WERI-Rb-1 (cell line): Measurements from ENCODE around the gene SHC2.
"Not testable (repeated sequence)": the region's sequence is repeated elsewhere in the genome, so short reads cannot be mapped to it uniquely, and the experiment has no call there.

Experiments
- DNase-seq: peaks from one replicate; pipeline ENCODE4 v3.0.0-alpha.2; 2020
- H3K27ac ChIP-seq: fragments of 250-450 bp; sonication (Bioruptor Pico); 2 replicates; pipeline ENCODE4 v1.5.1; 2020; ENCODE audit warnings: mild to moderate bottlenecking, moderate library complexity
- H3K27me3 ChIP-seq: fragments of 250-450 bp; sonication (Bioruptor Pico); 2 replicates; pipeline ENCODE4 v1.5.1; 2021; ENCODE audit warnings: mild to moderate bottlenecking, low read depth, moderate library complexity; ENCODE audit not compliant: insufficient read depth, severe bottlenecking
- H3K36me3 ChIP-seq: fragments of 250-450 bp; sonication (Bioruptor Pico); 2 replicates; pipeline ENCODE4 v1.5.1; 2020; ENCODE audit warnings: mild to moderate bottlenecking, moderate library complexity
- H3K4me3 ChIP-seq: 2 replicates; pipeline ENCODE4 v1.5.1; 2011; ENCODE audit warnings: low read depth, mild to moderate bottlenecking, control low read depth, low read length
- H3K9me3 ChIP-seq: fragments of 250-450 bp; sonication (Bioruptor Pico); 2 replicates; pipeline ENCODE4 v1.5.1; 2021; ENCODE audit warnings: mild to moderate bottlenecking, moderate library complexity; ENCODE audit not compliant: severe bottlenecking
- CTCF ChIP-seq: IDR thresholded peaks from 2 replicates; pipeline ENCODE4 v1.5.1; 2011; ENCODE audit warnings: low read depth, mild to moderate bottlenecking, control low read depth, inconsistent platforms, low read length

Gene SHC2

GRCh38 chr19:482186-483041, 21.6 kb upstream of the SHC2 start:
- DNase-seq, result no peak
- Histone ChIP-seq H3K27me3 (peaks cover 3% of the 10 kb centered on the region), H3K4me3 (no peak overlapping the region), H3K9me3 (no peaks in the 10 kb centered on the region), H3K27ac (no peak overlapping the region), H3K36me3 (no peaks in the 10 kb centered on the region)
- no peak for TF ChIP-seq CTCF

GRCh38 chr19:481100-481499, 20.3 kb upstream of the SHC2 start:
- not testable (repeated sequence) for DNase-seq, H3K27ac ChIP-seq, H3K27me3 ChIP-seq, H3K4me3 ChIP-seq, H3K9me3 ChIP-seq, H3K36me3 ChIP-seq

- Histone ChIP-seq H3K4me3 (no peak overlapping the region), H3K27ac (peak overlapping the region; percentile 16; the same call in 1 of the 2 replicates), H3K36me3 (no peaks in the 10 kb centered on the region), H3K27me3 (no peaks in the 10 kb centered on the region), H3K9me3 (no peaks in the 10 kb centered on the region)
- TF ChIP-seq CTCF, result peak; percentile 89
- peak; percentile 85 for DNase-seq
Measured at GRCh38 chr19:480016-480855, 19.4 kb upstream of the SHC2 start.

GRCh38 chr19:478976-479375, 18.1 kb upstream of the SHC2 start:
- DNase-seq, result no peak
- TF ChIP-seq CTCF, result no peak
- H3K9me3 ChIP-seq, result no peaks in the 10 kb centered on the region
- H3K4me3 ChIP-seq, result no peak overlapping the region
- no peaks in the 10 kb centered on the region for H3K36me3 ChIP-seq
- no peaks in the 10 kb centered on the region for H3K27me3 ChIP-seq
- H3K27ac ChIP-seq, result no peak overlapping the region

GRCh38 chr19:478236-478903, 17.5 kb upstream of the SHC2 start:
- Histone ChIP-seq H3K36me3 (no peaks in the 10 kb centered on the region), H3K27me3 (no peaks in the 10 kb centered on the region), H3K27ac (no peak overlapping the region), H3K4me3 (no peak overlapping the region), H3K9me3 (no peaks in the 10 kb centered on the region)
- TF ChIP-seq CTCF, result no peak
- DNase-seq, result no peak

- Histone ChIP-seq H3K4me3 (no peak overlapping the region), H3K27ac (no peak overlapping the region), H3K9me3 (no peaks in the 10 kb centered on the region), H3K36me3 (no peaks in the 10 kb centered on the region), H3K27me3 (no peaks in the 10 kb centered on the region)
- TF ChIP-seq CTCF, result no peak
- no peak for DNase-seq
Measured at GRCh38 chr19:475360-475759, 14.5 kb upstream of the SHC2 start.
